Hematopoietic multipotent progenitor cell treated with erythropoietin and hydrocortisone succinate and interleukin-3 and kit ligand, for 6 days (in vitro differentiated cells): Measurements from ENCODE around the gene ASTN2.

Source experiments
- DNase-seq: peaks from one replicate; pipeline ENCODE4 v3.0.0-alpha.2; 2015

ASTN2 gene

DNA sequence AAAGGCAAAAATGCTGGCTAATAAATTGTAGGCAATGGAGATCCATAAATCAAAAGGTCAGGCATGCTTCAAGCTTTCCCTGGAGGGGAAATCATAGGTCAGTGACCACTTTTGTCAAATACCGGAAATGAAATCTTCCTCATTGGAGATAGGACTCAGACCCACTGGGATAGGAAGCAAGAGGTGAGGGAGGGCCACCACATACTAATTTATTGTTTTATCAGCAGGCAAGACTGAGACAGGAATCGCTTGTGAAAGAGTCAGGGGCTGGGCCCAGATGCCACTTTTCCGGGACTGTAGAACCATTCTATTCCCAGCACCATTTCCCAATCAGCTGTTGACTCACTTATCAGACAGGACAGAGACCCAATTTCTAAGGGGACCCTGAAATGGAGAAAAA lies 984.0 kb downstream of the ASTN2 start:
- no peak for DNase-seq

DNA sequence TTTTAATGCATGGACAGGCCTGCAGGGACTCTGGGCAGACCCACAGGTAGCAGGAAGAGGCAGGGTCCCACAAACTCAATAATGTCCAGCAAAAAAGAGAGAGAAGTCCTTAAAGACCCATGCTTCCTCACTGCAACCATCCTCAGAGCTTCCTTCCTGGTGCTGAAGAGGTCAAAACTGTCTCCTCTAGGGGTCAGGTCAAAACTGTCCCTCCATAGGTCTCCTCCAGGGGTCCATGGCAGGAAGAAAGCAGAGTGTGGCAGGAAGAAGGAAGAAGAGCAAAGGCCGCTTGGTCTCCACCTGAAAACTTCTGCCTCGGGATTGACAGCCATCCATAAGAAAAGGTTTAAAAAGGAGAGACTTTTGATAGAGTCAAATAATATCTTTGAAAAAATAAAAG lies 989.6 kb downstream of the ASTN2 start:
- no peak for DNase-seq

DNA sequence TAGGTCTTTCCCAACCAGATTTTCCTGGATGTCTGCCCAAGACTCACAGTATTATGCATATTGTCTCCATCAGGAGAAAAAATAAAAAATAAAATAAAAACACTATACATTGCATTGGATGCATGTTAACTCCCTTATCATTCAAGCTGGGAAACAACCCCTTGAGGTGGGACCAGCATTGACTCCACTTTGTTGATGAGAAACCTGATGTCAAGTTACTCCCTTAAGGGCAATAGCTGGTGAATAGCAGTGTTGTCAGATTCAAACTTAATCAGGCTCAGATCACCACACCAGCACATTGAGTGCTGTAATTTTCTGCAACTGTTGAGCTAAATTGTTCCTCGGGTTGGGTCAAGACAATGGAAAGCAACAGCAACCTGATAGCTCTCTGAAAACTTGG lies 991.7 kb downstream of the ASTN2 start:
- no peak for DNase-seq

DNA sequence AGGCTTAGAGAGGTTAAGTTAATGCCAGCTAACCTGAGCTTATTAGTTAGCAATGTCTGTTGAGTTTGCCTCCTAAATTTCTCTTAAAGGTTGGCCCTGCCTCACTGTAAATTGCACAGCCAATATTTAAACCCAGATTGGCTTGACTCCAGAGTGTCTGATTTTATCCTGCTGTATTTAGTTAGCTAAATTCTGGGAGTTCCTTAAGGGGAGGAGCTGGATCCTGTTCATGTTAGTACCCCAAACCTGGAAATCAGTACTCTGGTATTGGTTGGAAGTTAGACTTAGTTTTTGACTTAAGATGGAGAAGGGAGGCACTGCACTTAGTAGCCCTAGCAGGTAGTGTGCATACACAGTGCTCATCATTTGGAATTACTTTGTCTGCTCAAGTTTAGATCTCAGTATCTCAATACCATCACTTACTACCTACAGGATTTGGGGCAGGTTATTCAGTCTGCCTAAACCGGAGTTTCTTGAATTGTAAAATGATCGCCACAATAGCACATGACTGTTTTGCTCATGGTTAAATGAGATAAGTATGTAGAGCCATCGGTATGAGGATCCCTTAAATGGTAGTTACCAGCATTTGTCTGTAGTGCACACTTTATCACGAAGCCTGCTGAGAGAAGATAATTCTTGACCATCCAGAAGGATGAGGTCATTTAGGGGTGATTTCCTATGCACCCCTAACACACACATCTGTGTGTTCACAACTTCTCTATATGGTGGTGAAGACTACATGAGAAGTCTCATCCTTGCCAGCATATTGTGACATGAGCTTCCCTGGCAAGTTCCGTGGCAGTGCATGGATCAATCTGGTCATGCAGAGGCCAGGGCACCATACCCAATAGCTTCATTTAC lies 992.5 kb downstream of the ASTN2 start:
- DNase-seq, result peak; percentile 47

DNA sequence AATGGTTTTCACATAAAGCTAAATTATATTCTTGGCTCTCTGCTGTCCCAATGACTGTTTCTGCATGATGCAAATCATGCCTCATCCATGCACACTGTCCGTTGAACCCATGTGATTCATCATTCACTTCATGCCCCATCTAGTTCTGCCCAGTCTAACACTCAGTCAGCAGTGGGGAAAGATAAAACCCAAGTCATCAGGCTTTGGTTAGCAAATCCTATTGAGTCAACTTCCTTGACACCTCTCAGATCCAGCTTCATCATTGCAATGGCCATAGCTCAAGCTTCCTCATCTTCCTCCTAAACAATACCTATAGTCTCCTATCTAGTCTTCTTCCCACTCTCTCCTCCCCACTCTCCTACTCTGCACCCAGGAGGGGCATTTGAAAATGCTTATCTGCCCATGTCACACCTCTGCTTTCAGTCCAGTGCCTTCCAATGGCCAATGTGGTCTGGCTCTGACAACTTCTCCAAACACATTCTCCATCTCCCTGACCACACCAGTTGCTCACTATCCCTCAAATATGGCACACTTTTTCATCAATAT lies 993.8 kb downstream of the ASTN2 start:
- DNase-seq, result no peak

DNA sequence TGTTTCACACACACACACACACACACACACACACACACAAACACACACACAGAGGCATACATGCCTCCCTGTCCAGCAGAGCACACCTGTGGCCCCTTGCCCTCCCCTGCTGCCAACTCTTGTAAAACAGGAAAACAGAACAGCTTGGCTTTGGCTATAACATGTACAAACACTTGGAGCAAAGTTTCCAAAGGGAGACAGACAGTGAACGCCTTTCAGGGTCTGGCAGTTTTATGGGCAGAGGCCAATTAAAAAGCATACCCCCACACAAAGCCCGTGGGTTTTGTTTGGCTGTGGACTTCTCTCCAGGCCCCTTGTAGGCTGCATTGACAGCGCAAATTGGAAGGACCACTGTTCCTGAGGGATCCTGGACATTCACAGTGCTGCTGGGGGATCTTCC lies 995.7 kb downstream of the ASTN2 start:
- no peak for DNase-seq

DNA sequence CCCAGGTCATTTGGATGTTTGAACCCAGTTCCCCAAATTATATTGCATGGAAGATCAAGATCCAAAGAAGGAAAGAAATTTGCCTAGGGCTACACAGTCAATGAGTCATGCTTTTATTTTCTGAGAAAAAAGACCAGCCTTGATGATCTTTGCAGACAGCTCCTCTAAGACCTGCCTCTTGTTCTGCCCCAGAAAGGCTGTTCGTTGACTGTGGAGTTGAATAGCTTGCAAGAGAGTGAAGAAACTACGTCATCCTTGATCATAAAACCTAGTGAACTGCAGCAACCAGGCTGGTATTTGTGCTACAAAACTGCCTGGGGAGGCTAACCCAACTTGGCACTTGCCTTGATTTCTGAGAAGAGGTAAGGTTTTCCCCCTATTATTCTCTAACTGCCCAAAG lies 997.4 kb downstream of the ASTN2 start:
- DNase-seq, result no peak

DNA sequence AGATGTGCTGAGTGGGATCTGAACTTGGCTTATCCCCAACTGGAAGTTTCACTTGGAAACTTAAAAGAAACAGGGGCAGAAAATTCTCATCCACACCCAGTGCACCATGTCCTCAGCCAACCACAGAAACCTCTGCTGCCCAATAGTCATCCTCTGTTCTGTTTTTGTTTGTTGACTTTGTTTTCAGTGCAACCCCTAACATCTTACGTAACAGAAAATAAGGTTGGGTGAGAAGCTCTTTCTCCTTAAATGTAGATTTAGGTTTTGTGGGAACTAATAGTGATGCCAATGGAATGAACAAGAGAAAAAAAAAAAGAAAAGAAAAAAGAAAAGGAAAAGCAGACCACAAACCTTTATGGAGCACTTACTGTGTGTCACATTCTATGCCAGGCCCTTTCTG lies 998.4 kb downstream of the ASTN2 start:
- no peak for DNase-seq

DNA sequence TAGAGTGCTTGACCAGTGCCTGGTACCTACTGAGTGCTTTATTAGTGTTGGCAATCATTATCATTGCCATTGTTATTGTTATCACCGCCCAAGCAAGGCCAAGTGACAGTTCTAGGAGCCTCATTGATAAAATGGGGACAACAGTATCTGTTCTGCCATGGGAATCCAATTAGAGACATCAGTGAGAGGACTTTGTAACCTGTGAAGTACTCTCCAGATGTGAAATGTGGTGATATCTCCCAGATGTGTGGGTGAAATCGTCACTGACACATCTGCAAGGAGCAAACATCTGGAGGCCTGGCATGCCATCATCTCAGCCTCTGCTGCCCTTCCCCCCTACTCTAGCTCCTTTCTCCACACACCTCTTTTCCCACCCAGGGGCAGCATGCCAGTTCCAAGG lies 1000.5 kb downstream of the ASTN2 start:
- DNase-seq, result no peak

DNA sequence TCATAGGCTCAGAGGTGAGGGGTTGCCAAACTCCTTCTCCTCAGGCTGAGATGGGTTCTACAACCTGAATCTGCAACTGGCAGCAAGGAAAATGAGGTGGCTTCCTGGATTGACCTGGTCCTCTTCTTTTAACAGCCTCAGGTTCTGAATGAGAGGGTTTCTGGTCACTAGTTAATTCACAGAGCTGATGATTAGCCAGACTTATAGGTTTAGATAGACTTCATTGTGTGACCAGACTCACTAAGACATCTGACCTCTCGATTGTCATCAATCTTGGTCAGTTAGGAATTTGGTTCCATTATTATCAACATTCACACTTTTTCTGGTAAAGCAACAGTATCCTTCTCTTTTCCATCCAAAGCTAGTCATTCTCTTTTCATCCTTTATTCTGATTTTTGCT lies 1003.4 kb downstream of the ASTN2 start:
- DNase-seq, result no peak

DNA sequence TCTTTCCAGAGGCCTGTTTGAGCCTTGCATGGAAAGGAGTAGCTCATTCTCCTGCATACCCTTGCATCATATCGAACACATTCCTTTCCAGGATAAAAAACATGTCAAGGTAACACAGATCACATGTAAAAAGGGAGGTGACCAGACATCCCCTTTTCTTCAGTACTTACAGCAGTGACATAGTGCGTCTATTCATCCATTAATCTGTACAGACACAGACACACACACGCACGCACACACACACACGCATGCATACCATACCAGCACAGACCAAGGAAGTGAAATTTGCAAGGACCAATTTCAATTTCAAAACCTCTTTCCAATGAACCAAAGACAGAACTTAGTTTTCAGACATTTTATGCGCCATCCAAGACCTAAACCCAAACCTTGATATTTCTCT lies 1005.2 kb downstream of the ASTN2 start:
- no peak for DNase-seq

DNA sequence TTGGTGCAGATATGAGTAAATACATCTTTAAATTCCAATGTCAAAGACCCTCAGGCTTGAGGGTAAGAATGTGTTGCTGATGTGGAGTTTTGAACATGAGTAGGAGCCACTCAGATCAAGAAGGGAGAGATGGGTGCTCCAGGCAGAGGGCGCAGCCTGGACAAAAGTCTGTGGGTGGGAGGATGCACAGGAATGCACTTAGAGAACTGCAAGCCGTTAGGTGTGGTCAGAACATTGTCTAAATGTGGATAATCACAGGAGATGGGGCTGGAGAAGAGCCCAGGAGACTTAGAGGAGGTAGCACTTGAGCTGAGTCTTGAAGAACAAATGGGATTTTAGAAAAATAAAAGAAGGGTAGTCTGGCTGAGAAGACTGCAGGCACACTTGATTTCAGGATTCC lies 1005.7 kb downstream of the ASTN2 start:
- no peak for DNase-seq

DNA sequence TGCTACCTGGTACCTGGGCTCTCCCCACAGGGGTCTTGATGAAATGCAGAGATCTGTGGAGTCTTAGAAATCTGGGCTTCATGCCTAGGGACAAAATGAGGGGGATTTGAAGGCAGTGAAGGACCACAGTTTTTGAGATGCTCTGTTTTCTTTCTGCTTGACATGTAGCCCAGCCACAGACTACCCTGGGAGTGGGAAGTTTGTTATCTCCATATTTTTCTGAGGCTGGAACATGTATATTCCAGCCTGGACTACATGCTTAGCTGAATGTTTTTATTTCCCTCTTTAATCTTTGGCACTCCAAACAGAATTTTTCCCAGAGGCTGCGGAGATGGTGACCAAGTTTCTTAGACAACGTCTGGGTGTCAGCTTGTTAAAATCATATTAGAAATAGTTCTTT lies 1008.4 kb downstream of the ASTN2 start:
- no peak for DNase-seq

DNA sequence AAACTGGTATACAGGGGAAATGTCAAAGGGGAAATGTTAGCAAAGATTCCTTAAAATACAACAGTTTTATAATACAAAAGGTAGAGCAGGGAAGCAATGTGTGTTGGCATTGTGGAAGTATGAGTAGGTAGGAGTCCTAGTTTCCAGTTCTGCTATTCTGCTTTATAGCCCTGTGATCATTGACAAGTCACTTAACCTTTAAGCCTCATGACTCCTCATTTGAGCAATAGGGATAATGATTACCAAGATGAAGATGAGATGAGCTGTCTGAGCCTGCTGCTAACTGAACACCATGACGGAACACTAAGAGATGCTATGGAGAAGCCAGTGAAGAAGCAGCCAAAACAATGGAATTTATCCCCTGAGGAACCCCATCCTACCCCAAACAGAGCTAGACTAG lies 1009.5 kb downstream of the ASTN2 start:
- no peak for DNase-seq

DNA sequence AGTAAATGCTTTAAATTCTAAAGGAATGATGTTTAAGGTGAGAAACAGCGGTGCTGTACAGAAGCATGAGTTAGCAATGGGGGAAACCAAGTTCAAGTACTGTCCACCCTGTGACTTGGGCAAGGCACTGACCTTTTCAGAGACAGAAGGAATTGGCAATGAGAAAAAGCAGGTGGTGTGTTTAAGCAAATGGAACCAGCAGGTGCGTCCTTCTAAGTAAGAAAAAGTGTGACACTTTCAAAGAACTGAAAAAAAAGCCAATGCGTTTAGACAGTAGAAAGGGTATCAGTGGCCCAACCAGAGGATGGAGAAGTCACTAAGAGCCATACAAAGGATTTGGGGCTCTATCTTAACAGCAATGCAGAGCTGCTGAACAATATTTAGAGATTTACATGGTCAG lies 1010.6 kb downstream of the ASTN2 start:
- no peak for DNase-seq

DNA sequence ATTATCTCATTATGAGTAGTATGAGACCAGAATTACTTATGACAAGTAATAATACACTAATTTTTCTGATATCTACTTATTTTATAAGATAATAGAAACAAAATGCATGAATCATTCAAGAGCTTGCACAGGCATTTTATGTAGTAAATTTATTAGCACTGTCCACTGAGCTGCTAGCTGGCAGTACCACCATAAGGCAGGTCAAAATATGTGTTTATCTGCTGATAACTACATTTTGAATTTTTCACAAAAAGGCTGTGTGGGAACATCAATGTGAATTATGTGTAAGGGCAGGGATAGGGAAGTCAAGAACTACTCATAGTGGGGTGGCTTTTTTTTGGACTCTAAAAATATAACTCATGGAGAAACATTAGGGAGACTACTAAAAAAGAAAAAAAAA lies 1011.7 kb downstream of the ASTN2 start:
- no peak for DNase-seq

DNA sequence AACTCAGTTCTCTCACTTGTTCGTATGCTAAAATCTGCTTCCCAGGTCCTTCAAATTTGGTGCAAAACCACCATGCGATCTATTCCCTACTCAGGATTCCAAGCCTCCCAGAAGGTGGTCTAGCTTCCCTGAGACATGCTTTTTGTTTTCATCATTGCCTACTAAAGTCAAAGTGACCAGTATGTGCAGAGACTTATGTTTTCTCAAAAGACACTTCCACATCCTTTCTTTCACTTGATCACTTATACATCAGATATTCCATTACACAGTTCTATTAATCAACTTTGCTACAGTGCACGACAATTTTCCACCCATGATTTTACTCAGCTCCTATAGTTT lies 1019.2 kb downstream of the ASTN2 start:
- DNase-seq, result no peak

DNA sequence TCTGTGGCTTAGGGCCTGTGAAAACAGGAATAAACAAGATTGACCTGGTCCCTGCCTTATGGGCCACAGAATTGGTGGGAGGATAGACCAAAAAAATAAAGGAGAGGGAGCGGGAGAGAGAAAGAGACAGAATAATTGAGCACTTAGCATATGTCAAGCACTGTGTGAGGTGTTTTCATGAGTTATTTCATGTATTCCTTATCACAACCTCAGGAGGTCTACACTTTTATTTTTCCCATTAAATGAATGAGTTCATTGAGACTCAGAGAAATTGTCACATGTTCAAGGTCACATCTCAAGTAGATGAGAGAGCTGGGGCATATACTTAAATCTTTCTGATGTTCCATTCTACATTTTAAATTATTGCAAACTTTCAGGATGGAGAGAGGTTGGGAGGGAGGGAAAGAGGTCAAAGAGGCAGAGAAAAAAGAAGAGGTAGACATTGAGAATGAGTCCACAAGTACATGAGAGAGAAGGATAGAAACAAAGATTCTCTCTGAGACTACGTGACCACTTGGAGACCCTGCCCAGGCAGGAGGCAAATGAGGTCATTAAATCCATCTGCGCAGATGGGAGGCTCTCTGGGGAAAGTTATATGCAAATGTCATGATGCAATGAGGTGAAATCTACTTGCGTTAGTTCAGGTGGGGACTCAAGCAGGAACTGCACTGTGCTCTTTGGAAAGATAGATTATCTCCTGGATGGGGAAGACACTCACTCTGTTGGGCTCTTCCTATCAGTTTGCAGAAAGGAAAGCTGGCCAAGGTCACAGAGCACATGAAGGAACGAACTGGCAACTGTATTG lies 1019.8 kb downstream of the ASTN2 start:
- no peak for DNase-seq

DNA sequence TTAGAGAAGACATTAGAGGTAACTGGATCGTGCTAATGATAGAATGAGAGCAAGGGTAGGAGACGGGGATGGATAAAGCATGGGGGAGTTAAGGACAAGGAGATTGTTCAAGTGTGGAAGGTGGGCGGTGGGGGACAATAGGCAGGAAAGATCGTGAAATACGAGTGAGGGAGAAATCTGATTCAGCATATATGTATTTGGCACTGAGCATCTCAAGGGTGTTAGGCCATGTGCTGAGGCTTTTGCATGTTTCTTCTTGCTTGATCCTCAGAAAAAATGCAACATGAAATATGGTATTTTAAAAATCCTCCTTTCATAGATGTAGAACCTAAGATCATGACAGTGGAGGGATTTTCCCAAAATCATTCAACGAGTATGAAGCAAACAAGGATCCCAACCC lies 1020.8 kb downstream of the ASTN2 start:
- no peak for DNase-seq

DNA sequence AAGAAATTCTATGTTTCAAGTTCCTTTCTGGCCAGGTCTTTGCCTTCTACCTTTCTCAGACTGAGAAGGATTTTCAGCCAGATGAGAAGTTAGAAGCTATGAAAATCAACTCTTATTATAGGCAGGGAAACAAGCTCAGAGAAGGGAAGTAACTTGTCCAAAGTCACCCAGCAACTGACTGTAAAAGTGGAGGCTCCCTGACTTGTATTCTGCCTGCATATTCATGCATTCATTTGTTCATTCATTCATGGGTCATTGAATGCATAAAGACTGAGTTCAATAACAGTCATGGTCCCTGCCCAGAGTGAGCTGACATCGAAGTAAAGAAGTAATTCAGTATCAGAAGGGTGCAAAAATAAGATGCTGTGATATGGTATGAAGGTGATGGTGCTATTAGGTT lies 1021.7 kb downstream of the ASTN2 start:
- DNase-seq, result no peak

DNA sequence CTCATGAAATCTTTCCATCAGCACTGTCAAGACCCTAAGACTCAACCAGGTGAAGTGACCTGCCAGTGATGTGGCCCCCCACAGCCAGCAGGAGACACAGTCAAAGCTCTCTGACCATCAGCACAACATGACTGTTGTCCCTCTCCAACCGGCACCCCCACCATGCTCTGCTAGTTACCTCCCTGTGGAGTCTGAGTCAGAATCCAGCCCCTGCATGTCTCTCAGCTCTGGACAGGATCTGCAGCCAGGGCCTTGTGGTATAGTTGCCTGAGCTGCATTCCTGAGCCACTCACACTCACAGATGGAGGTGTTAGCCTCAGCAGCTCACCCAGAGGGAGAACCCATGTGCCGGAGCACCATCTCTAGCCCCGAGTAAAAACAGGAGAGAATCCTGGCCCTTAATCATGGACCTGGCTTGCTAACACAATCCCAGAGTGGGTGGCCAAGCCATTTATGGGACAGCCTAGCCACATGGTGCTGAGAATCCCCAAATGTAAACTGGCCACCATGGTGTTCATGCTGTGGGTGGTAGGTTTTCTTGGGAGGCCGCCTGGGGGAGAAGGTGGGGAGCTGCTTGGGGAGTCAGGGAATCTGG lies 1023.5 kb downstream of the ASTN2 start:
- DNase-seq, result no peak

DNA sequence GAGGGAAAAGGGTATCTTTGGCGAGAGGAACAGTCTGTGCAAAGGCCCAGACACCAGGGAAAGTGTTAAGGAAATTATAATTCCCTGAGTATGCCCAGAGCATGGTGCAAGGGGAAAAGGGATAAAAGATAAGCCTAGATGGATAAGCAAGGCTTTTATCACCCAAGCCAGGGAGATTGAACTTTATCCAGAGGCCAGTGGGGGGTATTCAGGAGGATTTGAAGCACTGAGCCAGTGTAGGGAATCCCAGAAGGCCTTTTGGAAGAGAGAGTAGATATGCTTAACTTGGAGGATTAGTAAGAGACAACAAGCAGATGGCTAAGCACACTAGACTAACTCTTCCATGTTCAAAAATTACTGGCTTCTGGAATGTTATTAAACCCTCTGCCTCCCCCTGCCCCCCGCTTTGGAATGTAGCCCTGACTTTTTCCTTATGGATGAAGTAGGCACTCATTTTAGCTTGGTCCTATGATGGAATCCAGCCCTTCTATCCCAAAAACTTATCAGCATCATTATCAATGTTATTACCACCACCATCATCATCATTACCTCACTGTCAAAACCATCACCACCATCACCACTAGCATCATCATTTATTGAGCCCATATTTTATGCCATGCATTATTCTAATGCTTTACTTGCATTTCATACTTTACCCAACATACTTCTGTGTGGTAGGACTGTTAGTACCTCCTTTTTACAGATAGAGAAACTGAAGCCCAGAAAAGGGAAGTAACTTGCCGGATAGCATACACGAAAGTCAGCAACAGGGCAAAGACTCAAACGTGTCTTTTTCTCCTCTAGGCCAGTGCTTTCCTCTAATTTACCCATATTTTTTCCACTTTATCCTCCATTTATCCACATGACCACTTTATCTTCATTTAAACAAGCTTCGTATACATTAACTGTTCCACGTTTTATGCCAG lies 1024.3 kb downstream of the ASTN2 start:
- peak; percentile 30 for DNase-seq
